Ovary (tissue), 9 donors: ENCODE data around the gene DSCAM. TPM values are rescaled to one million over a fixed set of nuclear protein-coding genes. Genes with fewer than 3 reads are reported as not detected.

Experiments used
- DNase-seq, 5 donors: peaks; one replicate each; pipeline ENCODE4 v3.0.0-alpha.2; 2019 to 2020
- H3K27ac ChIP-seq, 2 donors: fragments of 200-600 bp; one replicate each; pipeline versions ENCODE4 v1.5.1 to v1.8.0; 2019 to 2022
- H3K27me3 ChIP-seq: fragments of 200-600 bp; one replicate; pipeline ENCODE4 v1.8.0; 2022
- H3K36me3 ChIP-seq: fragments of 200-600 bp; sonication (generic); one replicate; pipeline ENCODE4 v1.5.1; 2019
- H3K4me1 ChIP-seq: one replicate; pipeline ENCODE4 v1.8.1; 2013; ENCODE audit warnings: mild to moderate bottlenecking, moderate library complexity; ENCODE audit not compliant: insufficient read depth
- H3K4me3 ChIP-seq: fragments of 200-600 bp; sonication (generic); one replicate; pipeline ENCODE4 v1.5.1; 2017
- H3K9me3 ChIP-seq, 2 donors: fragments of 200-600 bp in 1 of 2; sonication (generic) in 1 of 2; one replicate each; pipeline versions ENCODE4 v1.5.1 to v1.8.1; 2013 to 2019; ENCODE audit warnings: mild to moderate bottlenecking in 1 of 2, moderate library complexity in 1 of 2
- CTCF ChIP-seq, 3 donors: fragments of 450-650 bp in 2 of 3; fragments of 200-600 bp in 1 of 3; IDR thresholded peaks; one replicate each; pipeline versions ENCODE4 v1.5.1 to v1.8.0; 2016 to 2022; ENCODE audit warnings: antibody characterized with exemption in 3 of 3, mild to moderate bottlenecking in 1 of 3
- EP300 ChIP-seq: sonication (generic); formaldehyde crosslinking; IDR thresholded peaks from one replicate; pipeline ENCODE4 v1.6.1; 2017; ENCODE audit warnings: antibody characterized with exemption
- POLR2A ChIP-seq: fragments of 450-650 bp; IDR thresholded peaks from one replicate; pipeline ENCODE4 v1.6.1; 2017; ENCODE audit warnings: antibody characterized with exemption, mild to moderate bottlenecking, moderate library complexity
- WGBS, 3 donors: extraction: QIAGEN DNeasy Blood & Tissue Kit in 1 of 3; methylation state at CpG; one replicate each; pipeline versions ENCODE4 v1.1.5 to v1.1.7; 2013 to 2017; 5-methylcytosine and 5-hydroxymethylcytosine counted together
- intact Hi-C, 4 donors: fragments of 100-400 bp; cut with DNase I; formaldehyde crosslinking; loops; one replicate each; pipeline versions ENCODE4 v1.11.0 to v1.15.1; 2022 to 2023
- polyA plus RNA-seq, 2 donors: library from polyadenylated mRNA; stranded (reverse); fragments of 200-250 nt in 1 of 2; fragments of 350-450 nt in 1 of 2; fragmentation: Illumina TruSeq in 1 of 2; extraction: RNeasy Lipid Tissue Mini Kit (QIAGEN cat#74804) in 1 of 2; gene quantifications; one replicate each; pipeline ENCODE4 v1.2.3, GENCODE V29; 2013 to 2014
- total RNA-seq, 7 donors: library from RNA; depleted of rRNA in 2 of 7; stranded (reverse); fragments of >200 nt in 2 of 7; fragmentation: NEBNext Ultra II Directional in 3 of 7; extraction: Animal tissue kit (Norgen Biotek cat#: 25700) in 3 of 7; gene quantifications; one replicate each; pipeline versions ENCODE4 v1.1.0 to v1.2.4, GENCODE V29; 2016 to 2023
- donor health status: DM: no; HTN: no; CAD: no; lungs with moderate emphysema.
- donor health status: DM: no; HTN: no; CAD: no.
- donor health status: Bipolar disorder and iron deficiency.
- donor health status: DM: yes; HTN: yes; CAD: no.
- donor health status: DM: no; HTN: no; CAD: no.
- donor health status: DM: yes; HTN: yes; CAD: no.

The DSCAM gene
- total and polyA plus RNA-seq, 9 donors = under 0.01 to 0.12 (median 0.04) TPM; not detected in 5

GRCh38 chr21:40134731-40135492 lies 712.0 kb downstream of the DSCAM start:
- Histone ChIP-seq H3K4me3 (no peak overlapping the region), H3K27ac (no peak overlapping the region), H3K36me3 (no peaks in the 10 kb centered on the region), H3K27me3 (no peaks in the 10 kb centered on the region), H3K4me1 (no peaks in the 10 kb centered on the region), H3K9me3 (no peaks in the 10 kb centered on the region)
- WGBS, 3 donors = 89 to 92% (median 89%) methylated on average over 9 of the region's 9 CpGs
- intact Hi-C loops = no loop called here
- TF ChIP-seq CTCF (IDR thresholded peaks at IDR 0.05) (no peak), EP300 (no peak), POLR2A (no peak)
- DNase-seq = no peak

GRCh38 chr21:40130476-40130875 lies 716.5 kb downstream of the DSCAM start:
- H3K27ac ChIP-seq = no peak overlapping the region
- TF ChIP-seq POLR2A = no peak
- H3K4me1 ChIP-seq = no peaks in the 10 kb centered on the region
- WGBS, 3 donors = 91 to 95% (median 95%) methylated on average over 3 of the region's 3 CpGs
- DNase-seq = no peak
- no peaks in the 10 kb centered on the region for H3K27me3 ChIP-seq
- H3K4me3 ChIP-seq = no peak overlapping the region
- no peaks in the 10 kb centered on the region for H3K9me3 ChIP-seq
- no peaks in the 10 kb centered on the region for H3K36me3 ChIP-seq
- intact Hi-C loops = no loop called here

- TF ChIP-seq CTCF (IDR thresholded peaks at IDR 0.05) (no peak), POLR2A (no peak), EP300 (no peak)
- DNase-seq = no peak
- Histone ChIP-seq H3K27ac (no peak overlapping the region), H3K36me3 (no peaks in the 10 kb centered on the region), H3K9me3 (no peaks in the 10 kb centered on the region), H3K4me3 (no peak overlapping the region), H3K27me3 (no peaks in the 10 kb centered on the region), H3K4me1 (no peaks in the 10 kb centered on the region)
- intact Hi-C loops = no loop called here
- 82 to 95% (median 95%) methylated on average over 1 of the region's 1 CpG for WGBS, 3 donors
Measured at GRCh38 chr21:40129809-40130208, 717.1 kb downstream of the DSCAM start.

- no peak for TF ChIP-seq CTCF (IDR thresholded peaks at IDR 0.05)
- TF ChIP-seq EP300 = no peak
- no peak for TF ChIP-seq POLR2A
- WGBS, 3 donors = 79 to 91% (median 82%) methylated on average over 5 of the region's 5 CpGs
- H3K27ac ChIP-seq = no peak overlapping the region
- DNase-seq = no peak
- no peaks in the 10 kb centered on the region for H3K27me3 ChIP-seq
- H3K4me3 ChIP-seq = no peak overlapping the region
- no peaks in the 10 kb centered on the region for H3K4me1 ChIP-seq
- intact Hi-C loops = no loop called here
- H3K36me3 ChIP-seq = no peaks in the 10 kb centered on the region
- no peaks in the 10 kb centered on the region for H3K9me3 ChIP-seq
Measured at GRCh38 chr21:40128891-40129290, 718.1 kb downstream of the DSCAM start.

- WGBS, 3 donors = 22 to 24% (median 23%) methylated on average over 4 of the region's 4 CpGs
- Histone ChIP-seq H3K27ac (no peak overlapping the region), H3K4me1 (no peaks in the 10 kb centered on the region), H3K9me3 (no peaks in the 10 kb centered on the region), H3K27me3 (no peaks in the 10 kb centered on the region), H3K4me3 (no peak overlapping the region), H3K36me3 (no peaks in the 10 kb centered on the region)
- intact Hi-C loops = loop anchor here in 1 of 4 donors (5.0 kb wide), 1 partner anchor 254 kb away; the partner anchor contains the start of gene PCP4
- DNase-seq = no peak
- TF ChIP-seq CTCF (IDR thresholded peaks at IDR 0.05) (peak in 2 of 3 donors; percentile 15 to 55), EP300 (no peak)
Measured at GRCh38 chr21:40120940-40121575, 725.9 kb downstream of the DSCAM start.
